Stimulated activated CD8-positive, alpha-beta memory T cell treated with anti-CD3 and anti-CD28 coated beads, Interleukin-4, amount 100 ng/mL, for 1 hour (primary cell): ENCODE data around the gene PSEN2.

ENCODE experiments used
- DNase-seq, 2 donors: peaks; one replicate each; pipeline ENCODE4 v3.0.0-alpha.2; 2020; ENCODE audit warnings: low read depth in 2 of 2, low spot score in 1 of 2

The PSEN2 gene

GRCh38 chr1:226886122-226886901 is 15.9 kb downstream of the PSEN2 start:
- DNase-seq, result no peak

GRCh38 chr1:226887006-226887405 is 16.6 kb downstream of the PSEN2 start:
- DNase-seq, result no peak

- DNase-seq, result no peak
Observed at GRCh38 chr1:226888021-226888420, 17.6 kb downstream of the PSEN2 start.

GRCh38 chr1:226888816-226889215 is 18.4 kb downstream of the PSEN2 start:
- no peak for DNase-seq

- DNase-seq, result no peak
Observed at GRCh38 chr1:226889616-226890330, 19.4 kb downstream of the PSEN2 start.

GRCh38 chr1:226890331-226891108 is 20.1 kb downstream of the PSEN2 start:
- no peak for DNase-seq

- DNase-seq, result no peak
Observed at GRCh38 chr1:226891346-226891745, 20.9 kb downstream of the PSEN2 start.

GRCh38 chr1:226891846-226892523 is 21.6 kb downstream of the PSEN2 start:
- no peak for DNase-seq

- no peak for DNase-seq
Observed at GRCh38 chr1:226892524-226892875, 22.1 kb downstream of the PSEN2 start.

GRCh38 chr1:226893936-226894335 is 23.5 kb downstream of the PSEN2 start:
- DNase-seq, result no peak

GRCh38 chr1:226894826-226895225 is 24.4 kb downstream of the PSEN2 start:
- no peak for DNase-seq

GRCh38 chr1:226895644-226896043 is 25.2 kb downstream of the PSEN2 start:
- DNase-seq, result no peak

GRCh38 chr1:226898246-226898645 is 27.8 kb downstream of the PSEN2 start:
- no peak for DNase-seq

- no peak for DNase-seq
Observed at GRCh38 chr1:226901421-226901820, 31.0 kb downstream of the PSEN2 start.

- no peak for DNase-seq
Observed at GRCh38 chr1:226902601-226903000, 32.2 kb downstream of the PSEN2 start.

GRCh38 chr1:226903819-226904716 is 33.7 kb downstream of the PSEN2 start:
- DNase-seq, result no peak

- no peak for DNase-seq
Observed at GRCh38 chr1:226904772-226905171, 34.4 kb downstream of the PSEN2 start.

GRCh38 chr1:226908419-226908818 is 38.0 kb downstream of the PSEN2 start:
- DNase-seq, result no peak

GRCh38 chr1:226908913-226909312 is 38.5 kb downstream of the PSEN2 start:
- DNase-seq, result no peak

- DNase-seq, result peak in 1 of 2 donors; percentile 21
Observed at GRCh38 chr1:226912587-226913176, 42.3 kb downstream of the PSEN2 start.
